ENCODE measurements around the gene SLC13A4. TPM values are rescaled to one million over a fixed set of nuclear protein-coding genes. Genes with fewer than 3 reads are reported as not detected.
A peak's percentile ranks its signal among the peaks of the same experiment; 100 is the strongest.

Gene SLC13A4
- total RNA-seq, 2 experiments from 2014 or later, result not detected

DNA sequence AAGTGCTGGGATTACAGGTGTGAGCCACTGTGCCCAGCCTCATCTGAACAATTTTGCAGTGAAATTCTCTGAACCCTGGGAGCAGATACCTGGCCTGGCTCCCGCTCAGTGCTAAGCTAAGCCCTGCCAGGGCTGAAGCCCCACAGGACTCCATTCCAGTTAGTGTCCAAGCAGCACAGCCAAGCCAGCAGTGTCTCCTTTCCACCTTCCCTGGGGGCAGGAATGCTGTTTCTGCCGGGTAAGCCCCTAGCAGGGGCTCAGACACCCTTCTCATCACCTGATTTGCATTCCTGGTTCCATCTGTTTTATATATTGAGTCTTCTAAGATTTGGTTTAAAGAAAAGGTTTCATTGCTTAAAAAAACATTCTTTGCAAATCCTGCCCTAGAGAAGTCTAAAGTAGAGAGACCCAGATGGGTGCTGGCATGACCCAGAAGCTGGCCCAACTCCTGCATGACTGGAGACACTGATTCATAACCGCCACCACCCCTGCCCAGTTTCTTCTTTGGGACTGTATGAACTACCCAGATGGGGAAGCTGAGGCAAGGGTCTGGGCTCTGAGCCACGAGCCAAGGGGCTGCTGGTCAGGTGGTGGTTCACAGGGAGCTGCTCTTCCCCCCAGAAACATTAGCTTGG lies 14.0 kb downstream of the SLC13A4 start:
- no peak for DNase-seq
- H3K27ac Mint-ChIP-seq, result no peak overlapping the region
- intact Hi-C loops (cut with micrococcal nuclease), result no loop called here
- H3K27me3 Mint-ChIP-seq, result peaks cover under 1% of the 10 kb centered on the region
- CTCF ChIA-PET, result interaction anchor here (1.0 kb wide), 1 partner anchor 69 kb away, joined by 3 read pairs; no protein-coding TSS in a partner anchor
- no peaks in the 10 kb centered on the region for H3K4me1 Mint-ChIP-seq (ENCODE audit: low read depth)
- no peaks in the 10 kb centered on the region for H3K9me3 Mint-ChIP-seq
- POLR2A ChIA-PET, result no interaction called here
- H3K4me3 Mint-ChIP-seq, result no peak overlapping the region
- no peaks in the 10 kb centered on the region for H3K36me3 Mint-ChIP-seq

DNA sequence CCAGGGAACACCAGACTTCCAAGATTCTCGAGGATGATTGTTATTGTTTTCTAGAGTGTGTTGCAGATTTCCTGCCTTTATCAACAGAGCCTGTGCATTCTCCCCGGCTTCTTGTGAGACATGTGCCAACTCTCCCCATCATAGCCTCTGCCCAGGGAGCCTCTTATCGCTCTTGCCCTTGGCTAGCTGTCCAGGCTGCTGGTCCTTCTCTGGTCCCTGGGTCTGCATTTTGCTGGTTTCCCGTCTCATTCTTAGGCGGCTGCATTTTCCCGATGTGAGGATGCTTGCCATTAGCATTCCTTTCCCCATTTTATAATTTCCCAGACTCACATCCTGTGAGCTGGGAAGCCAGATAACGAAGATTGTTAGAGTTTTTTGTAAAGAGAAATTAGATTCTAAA lies 15.2 kb downstream of the SLC13A4 start:
- no peak for DNase-seq
- no peaks in the 10 kb centered on the region for H3K4me1 Mint-ChIP-seq (ENCODE audit: low read depth)
- POLR2A ChIA-PET, result interaction anchor here (0.6 kb wide), 1 partner anchor 674 kb away, joined by 3 read pairs; no protein-coding TSS in a partner anchor
- CTCF ChIA-PET, result interaction anchor here (0.6 to 4.3 kb wide), 3 partner anchors 40 to 123 kb away, joined by 3 to 33 read pairs (median 3); no protein-coding TSS in a partner anchor
- intact Hi-C loops (cut with micrococcal nuclease), result no loop called here
- H3K27me3 Mint-ChIP-seq, result no peaks in the 10 kb centered on the region
- no peaks in the 10 kb centered on the region for H3K36me3 Mint-ChIP-seq
- no peak overlapping the region for H3K4me3 Mint-ChIP-seq
- H3K27ac Mint-ChIP-seq, result no peak overlapping the region
- H3K9me3 Mint-ChIP-seq, result no peaks in the 10 kb centered on the region

DNA sequence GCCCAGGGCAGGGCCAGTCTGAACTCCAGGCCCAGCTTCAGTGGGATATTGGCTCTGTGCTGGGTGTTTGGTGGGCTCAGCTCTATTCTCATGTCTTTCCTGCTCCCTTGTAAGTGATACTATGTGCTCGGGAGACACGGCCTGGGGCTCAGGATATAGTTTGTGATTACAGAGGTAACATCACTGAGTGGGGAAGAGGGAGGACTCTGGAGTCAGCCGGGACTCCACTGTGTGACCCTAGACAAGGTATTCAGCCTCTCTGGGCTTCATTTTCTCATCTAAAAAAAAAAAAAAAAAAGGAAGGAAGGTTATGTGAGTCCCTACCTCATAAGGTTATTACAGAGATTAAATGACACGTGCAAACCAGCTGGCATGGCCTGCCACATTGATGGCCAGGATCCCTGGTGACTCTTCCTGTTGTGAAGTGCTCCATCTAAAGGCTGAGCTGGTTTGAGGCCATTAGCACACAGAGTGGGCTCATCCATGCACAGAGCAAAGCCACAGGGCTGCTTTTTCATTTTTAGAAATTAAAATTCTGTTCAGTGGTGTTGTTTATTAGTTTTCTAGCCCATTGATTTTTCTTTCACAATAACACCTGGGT lies 15.7 kb downstream of the SLC13A4 start:
- ChIA-PET POLR2A (interaction anchor here (0.6 kb wide), 1 partner anchor 674 kb away, joined by 3 read pairs; no protein-coding TSS in a partner anchor), CTCF (interaction anchor here (1.1 to 4.3 kb wide), 3 partner anchors 31 to 40 kb away, joined by 3 to 33 read pairs (median 4); no protein-coding TSS in a partner anchor)
- no peak overlapping the region for H3K27ac Mint-ChIP-seq
- H3K9me3 Mint-ChIP-seq, result no peaks in the 10 kb centered on the region
- H3K27me3 Mint-ChIP-seq, result no peaks in the 10 kb centered on the region
- DNase-seq, result no peak
- intact Hi-C loops (cut with micrococcal nuclease), result no loop called here
- H3K4me1 Mint-ChIP-seq (ENCODE audit: low read depth), result no peaks in the 10 kb centered on the region
- H3K36me3 Mint-ChIP-seq, result no peaks in the 10 kb centered on the region
- H3K4me3 Mint-ChIP-seq, result no peak overlapping the region

DNA sequence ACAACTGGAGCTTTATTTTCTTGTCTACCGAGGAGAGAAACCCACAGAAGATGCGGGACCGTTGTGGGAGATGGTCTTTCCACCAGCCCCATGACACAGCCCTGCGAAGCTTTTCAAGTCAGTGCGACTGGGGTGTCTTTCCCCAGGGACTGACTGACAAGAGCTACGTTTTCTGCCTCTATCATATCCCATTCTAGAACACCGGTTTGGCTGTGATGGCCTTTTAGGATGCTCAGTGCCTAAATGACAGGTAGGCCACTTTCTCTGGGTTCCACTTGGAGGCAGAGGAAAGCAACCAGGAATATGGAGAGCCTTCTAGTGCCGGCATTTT lies 16.9 kb downstream of the SLC13A4 start:
- ChIA-PET POLR2A (no interaction called here), CTCF (interaction anchor here (0.6 to 4.3 kb wide), 11 partner anchors 9 to 566 kb away, joined by 3 to 33 read pairs (median 4); partner anchors contain the start of gene STMP1)
- Mint-ChIP-seq H3K4me1 (ENCODE audit: low read depth) (no peaks in the 10 kb centered on the region), H3K27ac (no peak overlapping the region), H3K9me3 (no peaks in the 10 kb centered on the region), H3K4me3 (no peak overlapping the region), H3K36me3 (no peaks in the 10 kb centered on the region), H3K27me3 (no peaks in the 10 kb centered on the region)
- DNase-seq, result no peak
- intact Hi-C loops (cut with micrococcal nuclease), result loop anchor here (2.0 kb wide), 1 partner anchor 38 kb away; no protein-coding TSS in a partner anchor

DNA sequence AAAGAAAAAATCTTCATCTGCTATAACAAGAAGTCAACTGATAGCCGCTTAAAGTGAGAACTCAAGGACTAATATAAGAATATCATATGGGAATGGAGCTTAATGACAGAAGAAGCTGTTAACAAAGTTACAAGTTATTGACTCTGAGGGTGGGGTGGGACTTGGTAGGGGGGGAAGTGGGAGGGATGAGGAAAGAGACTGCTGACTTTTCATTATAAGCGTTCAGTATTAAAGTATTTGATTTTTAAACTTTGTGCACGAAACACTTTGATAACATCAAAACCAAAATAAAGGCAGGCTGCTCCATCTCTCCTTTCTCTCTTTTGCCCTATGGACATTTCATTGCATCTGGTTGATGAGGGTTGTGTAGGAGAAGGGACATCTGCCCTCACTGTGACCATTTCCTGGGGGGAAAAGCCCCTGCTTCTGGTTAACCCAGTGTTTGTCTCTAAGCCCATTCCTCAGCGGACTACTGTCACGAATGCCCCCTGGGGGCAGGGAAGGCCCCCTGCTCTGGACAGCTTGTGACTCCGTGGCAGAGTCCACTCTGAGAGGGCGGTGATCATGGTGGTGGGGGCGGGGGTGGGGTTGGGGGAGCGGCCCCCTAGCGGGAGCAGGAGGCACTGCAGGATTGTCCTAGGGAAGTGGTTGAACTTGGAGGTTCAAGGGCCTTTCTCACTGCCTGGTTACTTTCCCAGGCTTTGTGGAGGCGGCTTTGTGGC lies 17.4 kb downstream of the SLC13A4 start:
- DNase-seq, result peak; percentile 20
- intact Hi-C loops (cut with micrococcal nuclease), result loop anchor here (2.0 kb wide), 1 partner anchor 38 kb away; no protein-coding TSS in a partner anchor

DNA sequence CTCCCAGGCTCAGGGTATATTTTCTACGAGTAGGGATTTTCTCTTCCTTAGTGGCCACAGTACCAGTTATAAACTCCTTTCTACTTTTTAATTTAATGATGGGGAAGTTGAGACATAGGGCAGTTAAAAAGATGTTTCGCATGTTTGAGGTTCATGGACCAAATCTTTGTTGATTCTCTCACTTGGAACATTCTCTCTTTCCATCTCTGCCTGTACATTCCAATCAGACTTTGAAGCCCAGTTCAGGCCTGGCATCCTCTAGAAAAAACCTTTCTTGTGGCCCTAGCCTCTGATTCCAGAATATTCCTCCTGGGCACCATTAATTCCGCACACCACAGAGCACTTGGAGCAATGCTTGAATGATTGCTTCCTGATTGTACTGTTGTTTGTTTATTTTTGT lies 18.5 kb downstream of the SLC13A4 start:
- intact Hi-C loops (cut with micrococcal nuclease), result no loop called here
- Mint-ChIP-seq H3K9me3 (no peaks in the 10 kb centered on the region), H3K4me1 (ENCODE audit: low read depth) (no peaks in the 10 kb centered on the region), H3K27ac (no peak overlapping the region), H3K4me3 (no peak overlapping the region), H3K36me3 (no peaks in the 10 kb centered on the region), H3K27me3 (no peaks in the 10 kb centered on the region)
- no peak for DNase-seq
- POLR2A ChIA-PET, result no interaction called here
- CTCF ChIA-PET, result interaction anchor here (1.0 to 4.3 kb wide), 3 partner anchors 11 to 37 kb away, joined by 3 to 33 read pairs (median 4); partner anchors contain the start of gene SLC13A4

More for the DNA sequence above, 17.4 kb downstream of the SLC13A4 start:
- Mint-ChIP-seq H3K4me1 (ENCODE audit: low read depth) (no peaks in the 10 kb centered on the region), H3K4me3 (no peak overlapping the region), H3K27ac (no peak overlapping the region), H3K9me3 (no peaks in the 10 kb centered on the region), H3K27me3 (no peaks in the 10 kb centered on the region), H3K36me3 (no peaks in the 10 kb centered on the region)
- ChIA-PET CTCF (interaction anchor here (0.8 to 4.3 kb wide), 12 partner anchors 9 to 61 kb away, joined by 3 to 33 read pairs (median 4); partner anchors contain the start of genes SLC13A4 and STMP1), POLR2A (no interaction called here)

DNA sequence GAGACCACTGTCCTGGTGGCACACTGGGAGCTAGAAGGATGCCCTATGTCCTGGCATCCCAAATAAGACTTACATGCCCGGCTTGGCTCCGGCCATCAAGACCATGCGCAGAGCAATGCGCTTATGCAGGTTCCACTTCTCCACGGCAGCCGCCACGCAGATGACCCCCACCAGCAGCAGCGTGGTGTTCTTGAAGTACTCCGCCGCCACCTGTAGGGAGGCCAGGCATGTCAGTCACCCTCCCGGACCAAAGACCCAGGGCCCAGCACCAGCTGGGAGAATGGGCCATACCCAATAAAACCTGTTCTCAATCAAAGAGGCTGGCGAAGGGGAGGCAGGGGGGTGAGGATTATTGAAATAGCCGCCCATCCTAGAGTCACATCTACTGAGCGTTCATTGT lies 19.9 kb downstream of the SLC13A4 start:
- no peak for DNase-seq
- intact Hi-C loops (cut with micrococcal nuclease), result no loop called here
- Mint-ChIP-seq H3K4me3 (no peak overlapping the region), H3K36me3 (no peaks in the 10 kb centered on the region), H3K4me1 (ENCODE audit: low read depth) (no peaks in the 10 kb centered on the region), H3K9me3 (no peaks in the 10 kb centered on the region), H3K27me3 (no peaks in the 10 kb centered on the region), H3K27ac (no peak overlapping the region)
- POLR2A ChIA-PET, result no interaction called here
- CTCF ChIA-PET, result interaction anchor here (2.9 kb wide), 1 partner anchor 35 kb away, joined by 11 read pairs; no protein-coding TSS in a partner anchor

DNA sequence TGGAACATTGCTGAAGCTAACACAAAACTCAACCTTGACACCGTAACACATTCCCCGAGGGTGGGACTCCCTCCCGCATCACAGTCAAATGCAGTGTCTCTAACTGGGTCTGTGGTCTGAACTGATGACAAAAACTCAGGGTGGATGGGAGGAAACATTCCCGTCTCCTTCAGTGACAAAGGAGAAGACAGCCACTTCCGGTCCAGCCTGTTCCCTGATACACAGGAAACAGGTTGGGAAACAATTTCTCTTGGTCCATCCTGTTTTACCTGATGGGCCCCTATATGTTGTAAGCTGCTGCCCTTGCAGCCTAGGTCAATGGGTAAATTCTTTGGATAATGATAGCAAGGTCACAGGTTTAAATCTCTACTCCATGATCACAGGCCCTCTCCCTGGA lies 20.4 kb downstream of the SLC13A4 start:
- ChIA-PET POLR2A (no interaction called here), CTCF (interaction anchor here (2.9 kb wide), 1 partner anchor 35 kb away, joined by 11 read pairs; no protein-coding TSS in a partner anchor)
- no peak overlapping the region for H3K4me3 Mint-ChIP-seq
- no peaks in the 10 kb centered on the region for H3K9me3 Mint-ChIP-seq
- no peaks in the 10 kb centered on the region for H3K27me3 Mint-ChIP-seq
- DNase-seq, result no peak
- no peak overlapping the region for H3K27ac Mint-ChIP-seq
- H3K36me3 Mint-ChIP-seq, result no peaks in the 10 kb centered on the region
- H3K4me1 Mint-ChIP-seq (ENCODE audit: low read depth), result no peaks in the 10 kb centered on the region
- intact Hi-C loops (cut with micrococcal nuclease), result no loop called here

DNA sequence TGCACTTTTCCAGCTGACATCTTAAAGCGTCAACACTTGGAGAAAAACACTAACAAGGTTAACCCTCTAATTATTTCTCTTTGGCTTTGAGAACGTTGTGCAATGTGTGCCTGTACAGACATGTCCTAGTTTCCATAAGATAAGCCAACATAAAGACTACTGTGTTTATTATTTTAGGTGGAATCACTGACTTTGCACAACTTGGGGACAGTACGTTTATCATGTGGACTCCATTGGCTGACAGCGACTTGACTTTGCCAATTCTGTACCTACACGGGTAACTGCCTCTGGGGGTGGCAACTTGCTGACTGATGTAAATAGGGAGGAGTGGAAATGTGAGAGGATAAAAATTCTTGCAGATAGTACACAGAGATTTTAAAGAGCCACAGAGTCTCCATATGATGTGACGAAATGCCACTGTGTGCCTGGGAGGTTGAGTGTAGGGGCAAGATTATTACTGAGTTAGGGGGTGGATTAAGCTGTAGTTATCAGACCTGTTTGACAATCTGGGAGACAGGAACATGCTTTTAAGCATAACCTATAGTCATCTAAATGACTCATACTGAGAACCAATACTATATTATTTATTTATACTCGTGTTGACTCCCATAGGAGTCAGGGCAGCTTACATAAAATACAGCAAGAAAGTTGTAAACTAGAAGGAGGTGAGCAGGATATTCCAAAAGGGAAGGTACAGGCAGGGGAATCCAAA lies 21.0 kb downstream of the SLC13A4 start:
- no peaks in the 10 kb centered on the region for H3K27me3 Mint-ChIP-seq
- intact Hi-C loops (cut with micrococcal nuclease), result no loop called here
- no peaks in the 10 kb centered on the region for H3K36me3 Mint-ChIP-seq
- no peaks in the 10 kb centered on the region for H3K9me3 Mint-ChIP-seq
- H3K27ac Mint-ChIP-seq, result no peak overlapping the region
- no peak for DNase-seq
- no peaks in the 10 kb centered on the region for H3K4me1 Mint-ChIP-seq (ENCODE audit: low read depth)
- POLR2A ChIA-PET, result no interaction called here
- CTCF ChIA-PET, result interaction anchor here (0.8 to 2.9 kb wide), 2 partner anchors 9 to 34 kb away, joined by 3 to 11 read pairs; no protein-coding TSS in a partner anchor
- H3K4me3 Mint-ChIP-seq, result no peak overlapping the region

DNA sequence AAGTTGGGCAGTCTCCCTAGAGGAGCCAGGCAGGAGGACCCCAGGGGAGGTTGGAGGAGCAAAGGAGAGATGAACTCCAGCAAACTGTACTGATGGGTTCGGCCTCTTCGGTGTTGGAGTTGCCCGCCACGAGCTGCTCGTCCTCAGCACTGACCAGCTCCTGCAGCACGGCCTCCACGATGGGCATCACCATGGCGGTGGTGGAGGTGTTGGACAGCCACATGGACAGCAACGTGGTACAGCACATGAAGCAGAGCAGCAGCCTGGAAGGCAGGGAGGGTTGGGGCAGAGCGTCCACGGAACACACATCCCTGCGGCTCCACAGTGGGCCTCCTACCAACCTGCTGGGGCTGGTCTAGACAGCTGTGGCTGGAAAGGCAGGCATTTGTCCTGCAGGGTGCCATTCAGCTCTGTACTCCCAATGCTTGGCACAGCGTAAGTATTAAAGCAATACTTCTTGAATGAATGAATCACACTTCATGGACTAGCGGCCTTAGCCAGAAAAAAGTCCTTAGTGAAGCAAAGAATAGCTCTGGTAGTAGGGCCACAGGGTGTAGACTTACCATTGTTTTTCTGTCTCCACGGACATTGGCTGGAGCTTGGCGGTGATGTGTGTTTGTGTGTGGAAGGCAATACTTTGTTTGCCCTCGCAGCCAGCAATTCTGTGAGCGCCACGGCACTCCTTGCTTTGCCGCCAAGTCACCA lies 21.8 kb downstream of the SLC13A4 start:
- CTCF ChIA-PET, result interaction anchor here (0.8 to 2.9 kb wide), 2 partner anchors 10 to 33 kb away, joined by 3 to 11 read pairs; no protein-coding TSS in a partner anchor
- Mint-ChIP-seq H3K27me3 (no peaks in the 10 kb centered on the region), H3K9me3 (no peaks in the 10 kb centered on the region), H3K4me1 (ENCODE audit: low read depth) (no peaks in the 10 kb centered on the region), H3K27ac (no peak overlapping the region), H3K36me3 (no peaks in the 10 kb centered on the region), H3K4me3 (no peak overlapping the region)
- intact Hi-C loops (cut with micrococcal nuclease), result no loop called here
- POLR2A ChIA-PET, result no interaction called here
- DNase-seq, result no peak

DNA sequence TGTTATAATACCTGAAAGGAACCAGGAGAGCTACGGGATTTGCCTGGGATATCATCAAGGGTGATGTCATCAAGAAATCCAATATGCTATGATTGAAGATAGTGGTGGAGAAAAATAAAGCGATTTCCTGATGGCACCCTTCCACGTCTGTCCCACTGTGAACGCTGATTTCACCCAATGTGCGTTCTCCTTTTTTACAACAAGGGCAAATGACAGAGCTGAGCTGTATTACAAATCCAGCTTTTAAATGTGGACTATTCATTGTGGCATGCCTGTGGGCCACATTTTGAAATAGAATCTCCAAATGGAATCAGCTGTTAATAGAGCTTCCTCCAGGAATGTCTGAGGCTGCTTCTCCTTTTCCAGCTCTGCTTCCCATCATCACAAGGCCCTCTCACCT lies 23.3 kb downstream of the SLC13A4 start:
- no peaks in the 10 kb centered on the region for H3K9me3 Mint-ChIP-seq
- no peaks in the 10 kb centered on the region for H3K36me3 Mint-ChIP-seq
- intact Hi-C loops (cut with micrococcal nuclease), result no loop called here
- CTCF ChIA-PET, result no interaction called here
- POLR2A ChIA-PET, result no interaction called here
- H3K4me1 Mint-ChIP-seq (ENCODE audit: low read depth), result no peaks in the 10 kb centered on the region
- H3K4me3 Mint-ChIP-seq, result no peak overlapping the region
- no peak for DNase-seq
- H3K27me3 Mint-ChIP-seq, result no peaks in the 10 kb centered on the region
- no peak overlapping the region for H3K27ac Mint-ChIP-seq

Data from activated CD4-positive, alpha-beta memory T cell treated with anti-CD3 and anti-CD28 coated beads for 36 hours (primary cell).